GM12801 (cell line): ENCODE measurements around the gene STON2.

Experiments
- CTCF ChIP-seq: IDR thresholded peaks from one replicate; pipeline ENCODE4 v1.5.1; 2011; ENCODE audit warnings: control low read depth; ENCODE audit not compliant: insufficient read length; ENCODE audit errors: extremely low read depth

The STON2 gene

GRCh38 chr14:81432219-81432661, 32.1 kb upstream of the STON2 start:
- TF ChIP-seq CTCF, result no peak

GRCh38 chr14:81430235-81430634, 30.1 kb upstream of the STON2 start:
- no peak for TF ChIP-seq CTCF

- no peak for TF ChIP-seq CTCF
These were observed 28.9 kb upstream of the STON2 start for GRCh38 chr14:81429028-81429427.

- TF ChIP-seq CTCF, result no peak
These were observed 27.4 kb upstream of the STON2 start for GRCh38 chr14:81427348-81428058.

GRCh38 chr14:81423504-81423903, 23.4 kb upstream of the STON2 start:
- TF ChIP-seq CTCF, result no peak

- no peak for TF ChIP-seq CTCF
These were observed 18.1 kb upstream of the STON2 start for GRCh38 chr14:81418057-81418790.

- TF ChIP-seq CTCF, result no peak
These were observed 16.9 kb upstream of the STON2 start for GRCh38 chr14:81416981-81417380.
